GM18951 (cell line): Measurements from ENCODE around the gene SRL.

Experiments
- POLR2A ChIP-seq: IDR thresholded peaks from 4 replicates; pipeline ENCODE4 v1.6.1; 2011; ENCODE audit warnings: mild to moderate bottlenecking; ENCODE audit not compliant: insufficient read length, insufficient read depth; ENCODE audit errors: extremely low read depth
- in situ Hi-C: fragments of 300-500 bp; cut with MboI; formaldehyde crosslinking; loops from one replicate; pipeline ENCODE4 v1.12.0; 2022; ENCODE audit warnings: low sequenced_read_pairs, mixed read lengths, inconsistent platforms; ENCODE audit not compliant: unreplicated experiment

The SRL gene

GRCh38 chr16:4249530-4250308, 7.8 kb upstream of the SRL start:
- in situ Hi-C loops = no loop called here
- no peak for TF ChIP-seq POLR2A

GRCh38 chr16:4247460-4247784, 5.5 kb upstream of the SRL start:
- TF ChIP-seq POLR2A = no peak
- in situ Hi-C loops = no loop called here

GRCh38 chr16:4246777-4247459, 5.0 kb upstream of the SRL start:
- no peak for TF ChIP-seq POLR2A
- in situ Hi-C loops = no loop called here

GRCh38 chr16:4245077-4245791, 3.4 kb upstream of the SRL start:
- TF ChIP-seq POLR2A = no peak
- in situ Hi-C loops = no loop called here

GRCh38 chr16:4244254-4245076, 2.6 kb upstream of the SRL start:
- no peak for TF ChIP-seq POLR2A
- in situ Hi-C loops = no loop called here

- in situ Hi-C loops = no loop called here
- no peak for TF ChIP-seq POLR2A
These were observed 487 bp downstream of the SRL start for GRCh38 chr16:4241258-4241927.

GRCh38 chr16:4240624-4241023, 1.3 kb downstream of the SRL start:
- TF ChIP-seq POLR2A = no peak
- in situ Hi-C loops = no loop called here

- TF ChIP-seq POLR2A = no peak
- in situ Hi-C loops = no loop called here
These were observed 2.2 kb downstream of the SRL start for GRCh38 chr16:4239682-4240175.

GRCh38 chr16:4239020-4239419, 2.9 kb downstream of the SRL start:
- TF ChIP-seq POLR2A = no peak
- in situ Hi-C loops = no loop called here

- in situ Hi-C loops = no loop called here
- TF ChIP-seq POLR2A = no peak
These were observed 8.4 kb downstream of the SRL start for GRCh38 chr16:4233431-4233830.

- TF ChIP-seq POLR2A = no peak
- in situ Hi-C loops = no loop called here
These were observed 9.1 kb downstream of the SRL start for GRCh38 chr16:4232541-4233386.
